ENCODE data around the gene SLC35F3. TPM values are rescaled to one million over a fixed set of nuclear protein-coding genes. Genes with fewer than 3 reads are reported as not detected.

Gene SLC35F3
- polyA plus RNA-seq, 1 donor (not counting 4 experiments of a cell fraction or from before 2014, with no cell fraction given): 13.8 TPM

DNA sequence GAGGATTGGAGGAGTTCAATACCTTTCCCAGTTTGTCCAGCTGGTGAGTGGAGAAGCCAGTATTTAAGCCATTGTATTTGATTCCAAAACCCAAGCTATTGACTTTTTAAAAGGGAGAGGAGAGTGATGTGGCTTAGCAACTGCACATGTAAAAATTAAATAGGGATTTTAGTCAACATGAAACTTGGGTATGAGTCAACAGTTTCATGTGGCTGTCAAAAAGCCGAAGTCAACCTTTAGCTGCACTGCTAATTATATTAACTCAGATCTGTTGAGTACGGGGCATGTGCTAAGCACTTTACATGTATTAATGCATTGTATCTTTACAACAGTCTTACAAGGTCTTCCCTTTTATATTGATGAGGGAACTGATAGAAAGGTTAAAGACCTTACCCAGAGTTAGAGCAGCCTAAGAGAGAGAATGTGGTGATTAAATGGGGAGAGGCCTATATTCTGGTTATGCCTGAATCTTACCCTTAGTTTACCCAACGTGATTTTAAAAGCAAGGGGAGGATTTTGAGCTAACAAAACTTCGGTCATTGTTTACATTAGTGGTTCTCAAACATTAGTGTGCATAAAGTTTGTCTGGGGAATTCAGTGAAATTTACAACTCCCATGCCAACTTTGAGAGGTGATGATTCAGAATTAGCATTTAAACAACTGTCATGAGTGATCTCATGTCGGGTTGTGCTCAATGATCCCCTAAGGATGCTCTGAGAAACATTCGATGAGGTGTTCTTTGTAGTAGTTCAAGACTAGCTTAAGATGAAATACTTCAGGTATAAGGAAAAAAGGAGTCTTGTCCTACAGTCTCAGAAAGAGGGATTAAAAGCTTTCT lies 6.9 kb upstream of the SLC35F3 start:
- Histone ChIP-seq H3K36me3 (ENCODE audit: control insufficient read depth in 2 of 2, extremely low read depth in 1 of 2, insufficient read depth in 2 of 2, low read length in 2 of 2) (no peaks in the 10 kb centered on the region), H3K4me1 (ENCODE audit: control insufficient read depth, extremely low read depth, insufficient read depth, low read length) (no peaks in the 10 kb centered on the region), H3K4me3 (ENCODE audit: control insufficient read depth in 2 of 3, extremely low read depth in 1 of 3, insufficient read depth in 2 of 3, low read depth in 1 of 3, low read length in 3 of 3) (no peak overlapping the region), H3K4me2 (ENCODE audit: control insufficient read depth, extremely low read depth, insufficient read depth, low read depth, low read length) (no peak overlapping the region), H3K9me3 (ENCODE audit: control insufficient read depth, low read depth, low read length) (no peaks in the 10 kb centered on the region), H3K27me3 (ENCODE audit: control insufficient read depth, extremely low read depth, insufficient read depth, low read length) (peaks cover 11% of the 10 kb centered on the region), H2AFZ (ENCODE audit: control insufficient read depth, low read length) (no peak overlapping the region), H3K27ac (ENCODE audit: control insufficient read depth, insufficient read depth, low read length) (no peak overlapping the region), H4K20me1 (ENCODE audit: control insufficient read depth, extremely low read depth, insufficient read depth, low read length) (no peaks in the 10 kb centered on the region), H3K79me2 (ENCODE audit: control insufficient read depth, insufficient read depth, low read length) (no peaks in the 10 kb centered on the region), H3K9ac (ENCODE audit: control insufficient read depth, extremely low read depth, insufficient read depth, low read length) (no peak overlapping the region), H3K9me1 (ENCODE audit: control insufficient read depth, extremely low read depth, insufficient read depth, low read length) (no peaks in the 10 kb centered on the region)
- dilution Hi-C loops (cut with MboI; ENCODE audit: extremely low pct_ligation_motif_present, low sequenced_read_pairs): no loop called here
- DNase-seq (ENCODE audit: low read depth, low spot score) (no peak), FAIRE-seq (no peak)
- TF ChIP-seq EZH2 (IDR thresholded peaks at IDR 0.05; ENCODE audit: low read length): no peak
- TF ChIP-seq, protein P1, sequence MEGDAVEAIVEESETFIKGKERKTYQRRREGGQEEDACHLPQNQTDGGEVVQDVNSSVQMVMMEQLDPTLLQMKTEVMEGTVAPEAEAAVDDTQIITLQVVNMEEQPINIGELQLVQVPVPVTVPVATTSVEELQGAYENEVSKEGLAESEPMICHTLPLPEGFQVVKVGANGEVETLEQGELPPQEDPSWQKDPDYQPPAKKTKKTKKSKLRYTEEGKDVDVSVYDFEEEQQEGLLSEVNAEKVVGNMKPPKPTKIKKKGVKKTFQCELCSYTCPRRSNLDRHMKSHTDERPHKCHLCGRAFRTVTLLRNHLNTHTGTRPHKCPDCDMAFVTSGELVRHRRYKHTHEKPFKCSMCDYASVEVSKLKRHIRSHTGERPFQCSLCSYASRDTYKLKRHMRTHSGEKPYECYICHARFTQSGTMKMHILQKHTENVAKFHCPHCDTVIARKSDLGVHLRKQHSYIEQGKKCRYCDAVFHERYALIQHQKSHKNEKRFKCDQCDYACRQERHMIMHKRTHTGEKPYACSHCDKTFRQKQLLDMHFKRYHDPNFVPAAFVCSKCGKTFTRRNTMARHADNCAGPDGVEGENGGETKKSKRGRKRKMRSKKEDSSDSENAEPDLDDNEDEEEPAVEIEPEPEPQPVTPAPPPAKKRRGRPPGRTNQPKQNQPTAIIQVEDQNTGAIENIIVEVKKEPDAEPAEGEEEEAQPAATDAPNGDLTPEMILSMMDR (optimal IDR thresholded peaks at IDR 0.05 in 1 of 3, IDR thresholded peaks at IDR 0.05 in 1 of 3, conservative IDR thresholded peaks at IDR 0.05 in 1 of 3; ENCODE audit: extremely low read depth in 1 of 3, insufficient read depth in 2 of 3, low read length in 3 of 3): no peak

DNA sequence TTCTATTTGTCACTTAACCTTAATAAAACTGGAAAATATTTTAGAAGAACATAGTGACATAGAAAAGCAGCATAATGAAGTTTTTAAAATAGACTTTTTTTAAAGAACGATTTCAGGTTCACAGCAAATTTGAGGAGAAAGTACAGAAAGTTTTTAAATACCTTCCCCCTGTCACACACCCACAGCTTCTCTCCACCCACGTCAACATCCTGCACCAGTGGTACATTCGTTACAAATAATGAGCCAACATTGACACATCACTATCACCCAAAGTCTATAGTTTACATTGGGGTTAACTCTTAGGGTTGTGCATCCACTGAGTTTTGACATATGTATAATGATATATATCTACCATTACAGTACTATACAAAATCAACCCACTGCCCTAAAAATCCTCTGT lies 3.0 kb upstream of the SLC35F3 start:
- TF ChIP-seq EZH2 (IDR thresholded peaks at IDR 0.05; ENCODE audit: low read length): no peak
- TF ChIP-seq, protein P1 (optimal IDR thresholded peaks at IDR 0.05 in 1 of 3, IDR thresholded peaks at IDR 0.05 in 1 of 3, conservative IDR thresholded peaks at IDR 0.05 in 1 of 3; ENCODE audit: extremely low read depth in 1 of 3, insufficient read depth in 2 of 3, low read length in 3 of 3): no peak

More for the DNA sequence above, 3.0 kb upstream of the SLC35F3 start:
- Histone ChIP-seq H3K4me1 (ENCODE audit: control insufficient read depth, extremely low read depth, insufficient read depth, low read length) (peaks cover 7% of the 10 kb centered on the region), H3K27me3 (ENCODE audit: control insufficient read depth, extremely low read depth, insufficient read depth, low read length) (peaks cover 7% of the 10 kb centered on the region), H3K79me2 (ENCODE audit: control insufficient read depth, insufficient read depth, low read length) (peaks cover 16% of the 10 kb centered on the region), H3K4me2 (ENCODE audit: control insufficient read depth, extremely low read depth, insufficient read depth, low read depth, low read length) (no peak overlapping the region), H3K4me3 (ENCODE audit: control insufficient read depth in 2 of 3, extremely low read depth in 1 of 3, insufficient read depth in 2 of 3, low read depth in 1 of 3, low read length in 3 of 3) (no peak overlapping the region), H3K9ac (ENCODE audit: control insufficient read depth, extremely low read depth, insufficient read depth, low read length) (no peak overlapping the region), H3K27ac (ENCODE audit: control insufficient read depth, insufficient read depth, low read length) (no peak overlapping the region), H3K9me1 (ENCODE audit: control insufficient read depth, extremely low read depth, insufficient read depth, low read length) (no peaks in the 10 kb centered on the region), H4K20me1 (ENCODE audit: control insufficient read depth, extremely low read depth, insufficient read depth, low read length) (no peaks in the 10 kb centered on the region), H2AFZ (ENCODE audit: control insufficient read depth, low read length) (no peak overlapping the region), H3K36me3 (ENCODE audit: control insufficient read depth in 2 of 2, extremely low read depth in 1 of 2, insufficient read depth in 2 of 2, low read length in 2 of 2) (no peaks in the 10 kb centered on the region), H3K9me3 (ENCODE audit: control insufficient read depth, low read depth, low read length) (no peaks in the 10 kb centered on the region)
- dilution Hi-C loops (cut with MboI; ENCODE audit: extremely low pct_ligation_motif_present, low sequenced_read_pairs): no loop called here
- FAIRE-seq: no peak
- DNase-seq (ENCODE audit: low read depth, low spot score): no peak
